ENCODE measurements around the gene RPL22.

RPL22 gene

GRCh38 chr1:6170742-6171201 is 28.6 kb downstream of the RPL22 start:
- H2AFZ ChIP-seq (ENCODE audit: low read depth, low read length) = no peak overlapping the region
- H3K9me3 ChIP-seq (ENCODE audit: insufficient read depth, low read length, severe bottlenecking) = no peaks in the 10 kb centered on the region
- DNase-seq (no peak), ATAC-seq (ENCODE audit: insufficient read depth, low read depth) (no peak)
- H3K4me2 ChIP-seq (ENCODE audit: insufficient read depth, low read length) = no peak overlapping the region
- TF ChIP-seq, protein P1, sequence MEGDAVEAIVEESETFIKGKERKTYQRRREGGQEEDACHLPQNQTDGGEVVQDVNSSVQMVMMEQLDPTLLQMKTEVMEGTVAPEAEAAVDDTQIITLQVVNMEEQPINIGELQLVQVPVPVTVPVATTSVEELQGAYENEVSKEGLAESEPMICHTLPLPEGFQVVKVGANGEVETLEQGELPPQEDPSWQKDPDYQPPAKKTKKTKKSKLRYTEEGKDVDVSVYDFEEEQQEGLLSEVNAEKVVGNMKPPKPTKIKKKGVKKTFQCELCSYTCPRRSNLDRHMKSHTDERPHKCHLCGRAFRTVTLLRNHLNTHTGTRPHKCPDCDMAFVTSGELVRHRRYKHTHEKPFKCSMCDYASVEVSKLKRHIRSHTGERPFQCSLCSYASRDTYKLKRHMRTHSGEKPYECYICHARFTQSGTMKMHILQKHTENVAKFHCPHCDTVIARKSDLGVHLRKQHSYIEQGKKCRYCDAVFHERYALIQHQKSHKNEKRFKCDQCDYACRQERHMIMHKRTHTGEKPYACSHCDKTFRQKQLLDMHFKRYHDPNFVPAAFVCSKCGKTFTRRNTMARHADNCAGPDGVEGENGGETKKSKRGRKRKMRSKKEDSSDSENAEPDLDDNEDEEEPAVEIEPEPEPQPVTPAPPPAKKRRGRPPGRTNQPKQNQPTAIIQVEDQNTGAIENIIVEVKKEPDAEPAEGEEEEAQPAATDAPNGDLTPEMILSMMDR (IDR thresholded peaks at IDR 0.05; ENCODE audit: borderline replicate concordance, extremely low read depth, low read length, poor library complexity, severe bottlenecking) = no peak
- no peak for TF ChIP-seq EZH2 (IDR thresholded peaks at IDR 0.05; ENCODE audit: borderline replicate concordance, low read depth, low read length, severe bottlenecking)
- H4K20me1 ChIP-seq (ENCODE audit: insufficient read depth, low read length) = peaks cover 11% of the 10 kb centered on the region; the same call in 1 of the 2 replicates
- no peak overlapping the region for H3K4me3 ChIP-seq (ENCODE audit: low read depth in 1 of 2, low read length in 2 of 2)
- H3K27ac ChIP-seq (ENCODE audit: low read length) = no peak overlapping the region
- no peaks in the 10 kb centered on the region for H3K36me3 ChIP-seq (ENCODE audit: insufficient read depth, low read length)
- no peak overlapping the region for H3K9ac ChIP-seq (ENCODE audit: low read depth, low read length)
- no peaks in the 10 kb centered on the region for H3K79me2 ChIP-seq (ENCODE audit: insufficient read depth, low read length)
- H3K27me3 ChIP-seq (ENCODE audit: insufficient read depth, low read length, poor library complexity) = no peaks in the 10 kb centered on the region
- H3K4me1 ChIP-seq (ENCODE audit: insufficient read depth, low read length) = no peaks in the 10 kb centered on the region

GRCh38 chr1:6170116-6170741 is 29.2 kb downstream of the RPL22 start:
- H3K4me2 ChIP-seq (ENCODE audit: insufficient read depth, low read length) = no peak overlapping the region
- DNase-seq (no peak), ATAC-seq (ENCODE audit: insufficient read depth, low read depth) (no peak)
- H3K36me3 ChIP-seq (ENCODE audit: insufficient read depth, low read length) = no peaks in the 10 kb centered on the region
- no peak overlapping the region for H3K9ac ChIP-seq (ENCODE audit: low read depth, low read length)
- no peaks in the 10 kb centered on the region for H3K4me1 ChIP-seq (ENCODE audit: insufficient read depth, low read length)
- H3K27me3 ChIP-seq (ENCODE audit: insufficient read depth, low read length, poor library complexity) = no peaks in the 10 kb centered on the region
- H3K9me3 ChIP-seq (ENCODE audit: insufficient read depth, low read length, severe bottlenecking) = no peaks in the 10 kb centered on the region
- no peak for TF ChIP-seq EZH2 (IDR thresholded peaks at IDR 0.05; ENCODE audit: borderline replicate concordance, low read depth, low read length, severe bottlenecking)
- TF ChIP-seq, protein P1 (IDR thresholded peaks at IDR 0.05; ENCODE audit: borderline replicate concordance, extremely low read depth, low read length, poor library complexity, severe bottlenecking) = no peak
- H3K27ac ChIP-seq (ENCODE audit: low read length) = no peak overlapping the region
- no peak overlapping the region for H3K4me3 ChIP-seq (ENCODE audit: low read depth in 1 of 2, low read length in 2 of 2)
- H2AFZ ChIP-seq (ENCODE audit: low read depth, low read length) = no peak overlapping the region
- peaks cover 13% of the 10 kb centered on the region; the same call in 1 of the 2 replicates for H4K20me1 ChIP-seq (ENCODE audit: insufficient read depth, low read length)
- H3K79me2 ChIP-seq (ENCODE audit: insufficient read depth, low read length) = no peaks in the 10 kb centered on the region

GRCh38 chr1:6168947-6169586 is 30.3 kb downstream of the RPL22 start:
- no peak overlapping the region for H3K4me2 ChIP-seq (ENCODE audit: insufficient read depth, low read length)
- no peak overlapping the region for H3K4me3 ChIP-seq (ENCODE audit: low read depth in 1 of 2, low read length in 2 of 2)
- peaks cover 15% of the 10 kb centered on the region; the same call in 1 of the 2 replicates for H4K20me1 ChIP-seq (ENCODE audit: insufficient read depth, low read length)
- no peak for TF ChIP-seq EZH2 (IDR thresholded peaks at IDR 0.05; ENCODE audit: borderline replicate concordance, low read depth, low read length, severe bottlenecking)
- H3K9me3 ChIP-seq (ENCODE audit: insufficient read depth, low read length, severe bottlenecking) = no peaks in the 10 kb centered on the region
- H3K79me2 ChIP-seq (ENCODE audit: insufficient read depth, low read length) = no peaks in the 10 kb centered on the region
- H3K36me3 ChIP-seq (ENCODE audit: insufficient read depth, low read length) = no peaks in the 10 kb centered on the region
- H3K27me3 ChIP-seq (ENCODE audit: insufficient read depth, low read length, poor library complexity) = no peaks in the 10 kb centered on the region
- H3K9ac ChIP-seq (ENCODE audit: low read depth, low read length) = no peak overlapping the region
- DNase-seq (no peak), ATAC-seq (ENCODE audit: insufficient read depth, low read depth) (no peak)
- H3K27ac ChIP-seq (ENCODE audit: low read length) = no peak overlapping the region
- no peaks in the 10 kb centered on the region for H3K4me1 ChIP-seq (ENCODE audit: insufficient read depth, low read length)
- H2AFZ ChIP-seq (ENCODE audit: low read depth, low read length) = no peak overlapping the region

Data from DND-41 (cell line).